Amniotic epithelial cell (primary cell): Measurements from ENCODE around the gene EPHA5.
A peak's percentile ranks its signal among the peaks of the same experiment; 100 is the strongest.

Experiments
- DNase-seq: peaks from one replicate; pipeline ENCODE4 v3.0.0-alpha.2; 2010; ENCODE audit warnings: low read depth

Gene EPHA5

GRCh38 chr4:65624651-65625050, 45.6 kb downstream of the EPHA5 start:
- DNase-seq, result no peak

DNA sequence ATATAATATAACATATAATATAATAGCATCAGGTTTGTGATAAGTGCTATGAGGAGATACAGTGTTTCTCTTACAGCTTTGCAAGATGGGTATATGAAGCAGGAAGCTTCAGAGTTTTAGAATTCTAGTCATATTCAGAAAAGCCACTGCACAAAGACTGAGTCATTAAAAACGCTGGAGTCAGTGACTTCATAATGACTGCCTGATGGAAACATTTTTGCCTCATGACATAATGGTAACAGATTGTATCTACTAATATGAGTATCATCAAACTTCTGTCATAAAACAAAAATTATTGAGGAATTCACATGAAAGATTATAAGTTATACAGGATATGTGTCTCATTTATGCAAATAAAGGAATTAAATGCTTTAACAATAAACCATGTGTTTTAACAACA, 46.8 kb downstream of the EPHA5 start:
- peak; percentile 59 for DNase-seq

DNA sequence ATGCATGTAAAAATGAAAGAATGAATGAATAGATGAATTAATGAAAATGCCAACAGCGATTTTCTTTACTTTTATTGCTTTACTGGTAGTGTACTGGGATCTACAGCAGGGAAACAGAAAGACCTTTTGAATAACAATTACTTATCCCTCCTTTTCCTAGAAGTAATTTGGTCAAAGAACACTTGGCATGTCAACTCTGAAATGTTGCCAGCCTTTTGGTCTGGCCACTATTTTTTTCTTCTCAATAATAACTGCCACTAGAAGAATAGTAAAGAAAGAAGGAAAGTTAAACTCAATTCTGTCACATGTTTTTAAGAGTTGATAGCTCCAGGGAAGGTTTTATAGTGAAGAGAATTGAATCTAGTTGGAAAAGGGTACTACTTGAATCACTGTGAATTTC, 52.9 kb downstream of the EPHA5 start:
- no peak for DNase-seq

GRCh38 chr4:65604515-65604914, 65.8 kb downstream of the EPHA5 start:
- DNase-seq, result no peak

DNA sequence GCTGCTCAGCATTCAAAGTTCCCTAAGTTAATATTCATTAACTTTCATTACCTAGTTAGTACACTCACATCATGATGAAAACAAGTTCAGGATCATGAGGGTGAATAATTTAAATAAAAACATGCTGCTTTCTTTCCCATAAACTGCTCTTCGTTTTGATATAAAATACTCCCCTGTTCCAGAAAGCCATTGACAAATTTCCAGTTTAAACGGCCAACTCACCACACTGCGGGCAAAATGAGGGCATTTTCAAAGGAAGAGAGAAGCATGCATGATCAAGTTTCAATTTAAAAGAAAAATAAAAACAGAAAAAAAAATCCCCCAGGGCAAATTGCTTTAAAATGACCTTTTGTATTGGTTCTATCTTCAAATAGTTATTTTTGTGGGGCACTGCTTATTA, 69.6 kb downstream of the EPHA5 start:
- DNase-seq, result no peak

GRCh38 chr4:65599340-65599739, 70.9 kb downstream of the EPHA5 start:
- peak; percentile 3 for DNase-seq

GRCh38 chr4:65597697-65598096, 72.6 kb downstream of the EPHA5 start:
- no peak for DNase-seq

GRCh38 chr4:65592089-65592488, 78.2 kb downstream of the EPHA5 start:
- DNase-seq, result no peak

- no peak for DNase-seq
Observed at GRCh38 chr4:65589921-65590320, 80.4 kb downstream of the EPHA5 start.

GRCh38 chr4:65589331-65589730, 81.0 kb downstream of the EPHA5 start:
- DNase-seq, result no peak

- DNase-seq, result peak; percentile 22
Observed at GRCh38 chr4:65580551-65580950, 89.7 kb downstream of the EPHA5 start.

DNA sequence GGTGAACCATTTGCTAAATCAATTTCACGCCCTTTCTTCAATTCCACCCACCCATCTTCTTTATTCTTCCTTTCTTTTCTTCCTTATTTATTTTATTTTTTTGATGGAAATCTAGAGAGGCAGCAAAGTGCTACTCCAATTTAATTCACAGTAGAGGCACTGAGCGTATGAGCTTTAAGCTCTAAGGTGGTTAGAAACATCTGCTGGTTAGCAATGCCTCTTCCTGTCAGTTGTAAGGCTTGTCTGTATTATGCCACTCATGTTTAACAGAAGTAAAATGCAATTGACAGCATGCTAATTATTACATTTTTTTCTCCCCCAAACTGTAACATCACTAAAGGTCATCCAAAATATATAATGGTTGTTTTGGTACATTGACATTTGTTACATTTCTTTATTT, 103.8 kb downstream of the EPHA5 start:
- no peak for DNase-seq

GRCh38 chr4:65561164-65561563, 109.1 kb downstream of the EPHA5 start:
- no peak for DNase-seq

DNA sequence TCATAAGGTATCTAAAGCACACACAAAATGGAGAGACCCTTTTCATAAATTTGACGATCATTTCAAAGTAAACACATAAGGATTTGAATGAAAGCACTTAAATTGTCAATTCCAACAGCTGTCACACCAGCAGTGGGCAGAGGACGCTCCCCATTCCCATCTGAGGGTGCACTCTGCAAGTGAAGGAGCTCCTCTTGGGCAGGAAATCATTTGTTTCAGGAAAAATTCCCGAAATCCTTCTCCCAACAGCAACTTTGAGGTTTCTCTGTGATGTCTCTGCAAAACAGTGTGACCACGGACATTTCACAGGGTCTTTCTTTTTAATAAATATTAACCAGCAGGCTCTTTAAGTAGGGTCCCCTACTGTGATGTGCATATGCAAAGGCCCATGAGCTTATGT, 111.0 kb downstream of the EPHA5 start:
- DNase-seq, result no peak

GRCh38 chr4:65552057-65552456, 118.2 kb downstream of the EPHA5 start:
- DNase-seq, result no peak

DNA sequence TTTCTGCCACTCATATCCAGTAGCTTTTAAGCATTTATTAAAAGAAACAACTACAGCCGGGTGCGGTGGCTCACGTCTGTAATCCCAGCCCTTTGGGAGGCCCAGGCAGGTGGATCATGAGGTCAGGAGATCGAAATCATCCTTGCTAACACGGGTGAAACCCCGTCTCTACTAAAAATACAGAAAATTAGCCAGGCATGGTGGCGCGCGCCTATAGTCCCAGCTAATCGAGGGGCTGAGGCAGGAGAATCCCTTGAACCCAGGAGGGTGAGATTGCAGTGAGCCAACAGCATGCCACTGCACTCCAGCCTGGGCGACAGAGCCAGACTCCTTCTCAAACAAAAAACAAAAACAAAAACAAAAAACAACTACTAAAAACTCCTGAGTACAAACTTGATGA, 119.8 kb downstream of the EPHA5 start:
- DNase-seq, result no peak

GRCh38 chr4:65546882-65547416, 123.3 kb downstream of the EPHA5 start:
- no peak for DNase-seq

DNA sequence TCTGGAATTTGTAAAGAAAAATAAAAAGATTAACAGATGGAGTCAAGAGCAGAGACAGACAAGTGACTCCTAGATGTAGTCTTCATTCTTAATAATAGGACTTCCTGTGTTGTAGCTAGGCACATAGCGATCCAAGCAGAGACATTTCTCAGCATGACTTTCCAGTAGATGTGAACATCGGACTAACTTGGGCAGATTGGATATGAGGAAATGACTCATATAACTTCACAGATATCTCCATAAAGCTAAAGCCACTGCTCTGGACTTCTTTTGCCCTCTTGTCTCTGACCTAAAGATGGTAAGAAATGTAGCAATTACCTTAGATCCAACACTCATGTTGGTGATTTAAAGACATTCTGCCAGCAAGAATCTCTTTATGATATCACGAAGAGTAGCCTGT, 131.7 kb downstream of the EPHA5 start:
- peak; percentile 67 for DNase-seq

- DNase-seq, result no peak
Observed at GRCh38 chr4:65535113-65535512, 135.2 kb downstream of the EPHA5 start.

DNA sequence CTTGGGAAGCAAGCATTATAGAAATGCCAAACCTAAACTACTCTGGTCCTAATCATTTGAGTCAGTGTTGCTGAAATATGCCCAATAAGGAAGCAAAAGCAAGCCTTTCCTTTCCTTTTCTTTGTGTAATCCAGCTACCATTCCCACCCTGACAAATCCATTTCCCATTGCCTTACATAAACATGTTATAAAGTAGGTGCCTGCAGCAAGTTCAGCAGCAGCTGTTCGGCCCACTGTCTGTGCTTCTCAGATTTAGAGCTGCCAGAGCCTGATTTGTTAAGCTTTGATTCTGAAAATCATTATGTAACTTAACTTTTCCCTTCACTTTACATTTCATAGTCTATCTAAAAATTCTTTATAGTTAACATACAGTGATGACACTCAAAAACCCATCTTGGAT, 148.6 kb downstream of the EPHA5 start:
- no peak for DNase-seq

- DNase-seq, result no peak
Observed at GRCh38 chr4:65515646-65516045, 154.6 kb downstream of the EPHA5 start.

- DNase-seq, result peak; percentile 89
Observed at GRCh38 chr4:65510976-65511375, 159.3 kb downstream of the EPHA5 start.

- DNase-seq, result peak; percentile 78
Observed at GRCh38 chr4:65508168-65508567, 162.1 kb downstream of the EPHA5 start.

DNA sequence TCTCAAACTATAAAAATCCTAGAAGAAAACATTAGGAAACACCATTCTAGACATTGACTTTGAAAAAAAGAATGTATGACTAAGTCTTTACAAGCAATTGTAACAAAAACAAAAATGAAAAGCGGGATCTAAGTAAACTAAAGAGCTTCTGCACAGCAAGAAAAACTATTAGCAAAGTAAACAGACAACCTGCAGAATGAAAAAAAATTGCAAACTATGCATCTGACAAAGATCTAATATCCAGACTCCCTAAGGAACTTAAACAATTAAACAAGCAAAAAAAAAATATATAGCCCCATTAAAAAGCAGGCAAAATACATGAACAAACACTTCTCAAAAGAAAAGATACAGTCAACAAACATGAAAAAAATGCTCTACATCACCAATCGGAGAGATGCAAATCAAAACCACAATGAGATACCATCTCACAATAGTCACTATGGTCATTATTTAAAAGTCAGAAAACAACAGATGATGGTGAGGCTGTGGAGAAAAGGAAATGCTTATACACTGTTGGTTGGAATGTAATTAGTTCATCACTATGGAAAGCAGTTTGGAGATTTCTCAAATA, 168.1 kb downstream of the EPHA5 start:
- peak; percentile 68 for DNase-seq

DNA sequence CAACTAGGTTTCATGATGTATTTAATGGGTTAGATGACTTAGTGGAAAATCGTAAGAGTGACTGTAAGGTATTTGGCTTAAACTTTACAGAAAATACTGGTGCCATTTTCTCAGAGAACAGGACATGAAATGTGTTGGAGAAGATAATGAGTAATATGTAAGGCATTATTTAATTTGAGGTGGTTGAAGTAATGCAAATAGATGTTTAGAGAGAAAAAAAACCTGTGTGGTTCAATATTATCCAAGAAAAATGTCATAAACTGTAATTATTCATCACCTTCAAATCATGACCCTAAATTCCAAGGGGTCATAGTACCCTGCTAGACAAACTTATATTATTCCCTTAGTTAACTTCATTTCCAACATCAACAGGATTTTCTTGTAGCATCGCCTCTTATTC, 171.7 kb downstream of the EPHA5 start:
- no peak for DNase-seq
